ENCODE data around the gene CHD1L.

CHD1L gene

DNA sequence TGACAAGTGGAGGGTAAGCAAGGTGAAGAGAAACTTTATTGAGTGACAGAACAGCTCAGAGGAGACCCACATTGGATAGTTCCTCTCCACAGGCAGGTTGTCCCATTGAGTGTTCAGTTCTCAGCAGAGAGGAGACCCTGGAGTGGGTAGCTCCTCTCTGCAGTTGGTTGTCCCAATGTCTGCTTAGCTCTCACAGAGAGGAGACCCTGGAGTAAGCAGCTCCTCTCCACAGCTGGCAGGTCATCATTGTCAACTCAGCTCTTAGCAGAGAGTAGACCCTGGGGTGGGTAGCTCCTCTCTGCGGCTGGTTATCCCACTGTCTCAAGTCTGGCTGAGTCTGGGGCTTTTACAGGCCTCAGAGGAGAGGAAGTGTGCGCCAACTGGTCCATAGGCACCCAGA, 6.0 kb upstream of the CHD1L start:
- H3F3A ChIP-seq (ENCODE audit: insufficient read depth, low read length), result no peaks in the 10 kb centered on the region

DNA sequence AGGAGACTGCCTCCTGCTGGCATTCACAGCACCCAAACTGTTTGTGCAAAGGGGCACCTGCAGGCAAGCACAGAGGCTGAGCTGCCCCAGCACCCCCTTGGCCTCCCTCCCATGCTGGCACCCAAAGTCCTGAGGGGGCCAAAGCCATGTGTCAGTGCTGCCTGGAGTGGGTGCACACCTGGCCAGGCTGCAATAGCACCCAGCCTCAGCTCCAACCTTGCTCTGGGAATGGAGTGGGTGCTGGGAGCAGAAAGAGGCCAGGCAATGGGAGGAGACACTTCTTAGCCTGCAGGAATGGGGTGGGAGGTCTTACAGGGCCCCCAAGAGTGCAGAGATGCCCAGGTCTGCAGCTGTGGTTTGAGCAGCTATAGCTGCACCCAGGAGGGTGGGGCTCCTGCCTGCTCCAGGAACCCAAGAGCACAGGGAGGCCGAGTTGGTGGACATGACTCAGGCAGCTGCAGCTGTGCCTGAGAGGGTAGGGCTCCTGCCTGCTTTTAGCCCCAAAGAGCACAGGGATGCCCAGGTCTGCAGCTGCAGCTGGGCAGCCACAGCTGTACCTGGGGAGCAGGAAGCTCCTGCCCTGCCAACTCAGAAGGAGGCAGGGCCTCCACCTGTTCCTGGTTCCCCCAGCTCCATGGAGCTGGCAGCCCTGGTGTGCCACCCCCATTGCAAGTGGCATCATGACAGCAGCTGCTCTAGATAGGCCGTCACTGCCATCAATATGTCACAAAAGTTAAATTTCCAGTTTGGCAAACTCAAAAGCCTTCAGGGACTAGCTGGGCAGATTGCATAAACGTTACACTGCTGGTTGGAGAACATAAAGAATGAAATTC, 5.3 kb upstream of the CHD1L start:
- Histone ChIP-seq H3K27me3 (replicated peaks; ENCODE audit: insufficient read depth, low read length) (no peaks in the 10 kb centered on the region), H3K79me2 (ENCODE audit: low read length) (no peaks in the 10 kb centered on the region), H3K4me1 (ENCODE audit: low read length) (peaks cover 4% of the 10 kb centered on the region; the same call in 1 of the 2 replicates), H3K9me3 (replicated peaks; ENCODE audit: insufficient read depth, low read length) (no peaks in the 10 kb centered on the region), H2AFZ (ENCODE audit: low read length) (no peak overlapping the region), H3K9ac (ENCODE audit: low read length) (no peak overlapping the region), H3K27ac (ENCODE audit: low read length) (no peak overlapping the region), H3K36me3 (replicated peaks; ENCODE audit: insufficient read depth, low read length) (no peaks in the 10 kb centered on the region), H3K9me2 (replicated peaks; ENCODE audit: insufficient read depth, low read length) (no peaks in the 10 kb centered on the region), H4K20me1 (ENCODE audit: insufficient read depth, low read length) (no peaks in the 10 kb centered on the region), H3F3A (ENCODE audit: insufficient read depth, low read length) (no peaks in the 10 kb centered on the region), H3K4me3 (ENCODE audit: low read length) (no peak overlapping the region), H3K4me2 (ENCODE audit: low read depth, low read length) (no peak overlapping the region)
- no peak for DNase-seq
- TF ChIP-seq, protein P1, sequence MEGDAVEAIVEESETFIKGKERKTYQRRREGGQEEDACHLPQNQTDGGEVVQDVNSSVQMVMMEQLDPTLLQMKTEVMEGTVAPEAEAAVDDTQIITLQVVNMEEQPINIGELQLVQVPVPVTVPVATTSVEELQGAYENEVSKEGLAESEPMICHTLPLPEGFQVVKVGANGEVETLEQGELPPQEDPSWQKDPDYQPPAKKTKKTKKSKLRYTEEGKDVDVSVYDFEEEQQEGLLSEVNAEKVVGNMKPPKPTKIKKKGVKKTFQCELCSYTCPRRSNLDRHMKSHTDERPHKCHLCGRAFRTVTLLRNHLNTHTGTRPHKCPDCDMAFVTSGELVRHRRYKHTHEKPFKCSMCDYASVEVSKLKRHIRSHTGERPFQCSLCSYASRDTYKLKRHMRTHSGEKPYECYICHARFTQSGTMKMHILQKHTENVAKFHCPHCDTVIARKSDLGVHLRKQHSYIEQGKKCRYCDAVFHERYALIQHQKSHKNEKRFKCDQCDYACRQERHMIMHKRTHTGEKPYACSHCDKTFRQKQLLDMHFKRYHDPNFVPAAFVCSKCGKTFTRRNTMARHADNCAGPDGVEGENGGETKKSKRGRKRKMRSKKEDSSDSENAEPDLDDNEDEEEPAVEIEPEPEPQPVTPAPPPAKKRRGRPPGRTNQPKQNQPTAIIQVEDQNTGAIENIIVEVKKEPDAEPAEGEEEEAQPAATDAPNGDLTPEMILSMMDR (IDR thresholded peaks at IDR 0.05; ENCODE audit: low read length), result no peak
- TF ChIP-seq EZH2phosphoT487 (IDR thresholded peaks at IDR 0.05; ENCODE audit: low read length), result no peak

More for the DNA sequence above, 6.0 kb upstream of the CHD1L start:
- Histone ChIP-seq H2AFZ (ENCODE audit: low read length) (no peak overlapping the region), H3K27me3 (replicated peaks; ENCODE audit: insufficient read depth, low read length) (no peaks in the 10 kb centered on the region), H3K27ac (ENCODE audit: low read length) (no peak overlapping the region), H3K9me3 (replicated peaks; ENCODE audit: insufficient read depth, low read length) (no peaks in the 10 kb centered on the region), H3K4me3 (ENCODE audit: low read length) (no peak overlapping the region), H3K4me2 (ENCODE audit: low read depth, low read length) (no peak overlapping the region), H3K79me2 (ENCODE audit: low read length) (no peaks in the 10 kb centered on the region), H4K20me1 (ENCODE audit: insufficient read depth, low read length) (no peaks in the 10 kb centered on the region), H3K36me3 (replicated peaks; ENCODE audit: insufficient read depth, low read length) (no peaks in the 10 kb centered on the region), H3K9me2 (replicated peaks; ENCODE audit: insufficient read depth, low read length) (no peaks in the 10 kb centered on the region), H3K9ac (ENCODE audit: low read length) (no peak overlapping the region), H3K4me1 (ENCODE audit: low read length) (no peaks in the 10 kb centered on the region)
- DNase-seq, result no peak
- TF ChIP-seq EZH2 (optimal IDR thresholded peaks at IDR 0.05; ENCODE audit: low read depth, low read length) (no peak), EZH2phosphoT487 (IDR thresholded peaks at IDR 0.05; ENCODE audit: low read length) (no peak)
- TF ChIP-seq, protein P1 (IDR thresholded peaks at IDR 0.05; ENCODE audit: low read length), result no peak

DNA sequence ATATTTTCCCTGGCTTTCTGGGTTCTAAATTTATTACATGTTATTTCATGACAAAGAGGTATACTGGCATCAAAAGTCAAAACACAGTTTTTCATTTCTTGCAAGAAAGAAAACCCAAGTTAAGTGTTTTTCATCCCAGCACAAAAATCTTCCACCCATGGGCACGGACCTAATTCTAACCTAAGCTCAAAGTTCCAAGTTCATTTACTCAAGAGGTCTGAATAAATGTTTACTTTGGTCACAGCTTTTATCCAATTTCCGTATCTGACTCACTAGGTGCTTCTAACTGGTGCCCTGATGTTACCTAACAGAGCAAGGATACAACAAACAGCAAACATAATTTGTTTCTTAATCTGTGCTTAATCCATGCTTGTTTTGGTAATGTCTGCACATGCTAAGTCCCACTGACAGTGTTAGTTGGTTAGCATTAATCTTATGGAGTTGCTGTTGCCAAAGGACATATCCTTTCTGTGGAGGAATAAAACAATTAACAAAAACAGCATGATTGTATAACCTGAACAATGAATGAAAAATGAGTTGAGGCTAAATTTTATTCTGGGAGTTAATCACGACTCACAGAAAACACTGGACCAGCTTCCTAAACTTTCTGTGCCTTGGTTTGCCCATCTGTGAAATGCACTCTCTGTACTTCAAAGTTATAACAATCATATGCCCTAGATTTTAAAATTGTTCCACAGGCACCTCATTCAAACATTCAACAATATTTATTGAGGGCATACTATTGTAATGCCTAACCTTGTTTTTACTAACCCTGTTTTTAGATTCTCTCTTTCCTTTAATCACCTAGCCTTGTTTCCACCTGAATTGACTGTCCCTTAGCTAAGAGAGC, 4.2 kb upstream of the CHD1L start:
- TF ChIP-seq EZH2phosphoT487 (IDR thresholded peaks at IDR 0.05; ENCODE audit: low read length) (no peak), EZH2 (optimal IDR thresholded peaks at IDR 0.05; ENCODE audit: low read depth, low read length) (no peak)
- TF ChIP-seq, protein P1 (IDR thresholded peaks at IDR 0.05; ENCODE audit: low read length), result no peak
- H3K4me3 ChIP-seq (ENCODE audit: low read length), result no peak overlapping the region
- H3F3A ChIP-seq (ENCODE audit: insufficient read depth, low read length), result no peaks in the 10 kb centered on the region
- H4K20me1 ChIP-seq (ENCODE audit: insufficient read depth, low read length), result no peaks in the 10 kb centered on the region
- no peak overlapping the region for H2AFZ ChIP-seq (ENCODE audit: low read length)
- H3K79me2 ChIP-seq (ENCODE audit: low read length), result peaks cover 4% of the 10 kb centered on the region
- no peak overlapping the region for H3K4me2 ChIP-seq (ENCODE audit: low read depth, low read length)
- no peaks in the 10 kb centered on the region for H3K9me2 ChIP-seq (replicated peaks; ENCODE audit: insufficient read depth, low read length)
- H3K9me3 ChIP-seq (replicated peaks; ENCODE audit: insufficient read depth, low read length), result no peaks in the 10 kb centered on the region
- H3K9ac ChIP-seq (ENCODE audit: low read length), result no peak overlapping the region
- DNase-seq, result no peak
- H3K27me3 ChIP-seq (replicated peaks; ENCODE audit: insufficient read depth, low read length), result no peaks in the 10 kb centered on the region
- H3K27ac ChIP-seq (ENCODE audit: low read length), result no peak overlapping the region
- no peaks in the 10 kb centered on the region for H3K36me3 ChIP-seq (replicated peaks; ENCODE audit: insufficient read depth, low read length)
- H3K4me1 ChIP-seq (ENCODE audit: low read length), result peaks cover 5% of the 10 kb centered on the region; the same call in 1 of the 2 replicates

Data from MM.1S (cell line).